Vagina (tissue), 2 donors: ENCODE results near the gene TBCE. TPM values are rescaled to one million over a fixed set of nuclear protein-coding genes. Genes with fewer than 3 reads are reported as not detected.

Experiments
- DNase-seq, 2 donors: peaks; one replicate each; pipeline ENCODE4 v3.0.0-alpha.2; 2017; ENCODE audit errors: extremely low spot score in 2 of 2
- H3K27ac ChIP-seq: fragments of 200-600 bp; sonication (generic); one replicate; pipeline ENCODE4 v1.5.1; 2019
- H3K27me3 ChIP-seq: fragments of 200-600 bp; sonication (generic); one replicate; pipeline ENCODE4 v1.5.1; 2019
- H3K36me3 ChIP-seq, 2 donors: fragments of 200-600 bp; sonication (generic); one replicate each; pipeline ENCODE4 v1.5.1; 2017 to 2019
- H3K4me1 ChIP-seq: fragments of 200-600 bp; sonication (generic); one replicate; pipeline ENCODE4 v1.5.1; 2019
- H3K4me3 ChIP-seq, 2 donors: fragments of 200-600 bp; sonication (generic); 1 replicate in 1 of 2; 2 replicates in 1 of 2; pipeline ENCODE4 v1.5.1; 2016 to 2019
- H3K9me3 ChIP-seq: fragments of 200-600 bp; sonication (generic); one replicate; pipeline ENCODE4 v1.5.1; 2019
- POLR2A ChIP-seq, 2 donors: fragments of 450-650 bp; IDR thresholded peaks; one replicate each; pipeline ENCODE4 v1.6.1; 2017; ENCODE audit warnings: antibody characterized with exemption in 2 of 2, mild to moderate bottlenecking in 2 of 2, moderate library complexity in 2 of 2
- POLR2AphosphoS5 ChIP-seq, 2 donors: sonication (generic); formaldehyde crosslinking; IDR thresholded peaks; one replicate each; pipeline ENCODE4 v1.9.0; 2017; ENCODE audit warnings: antibody characterized with exemption in 2 of 2, mild to moderate bottlenecking in 2 of 2, low read depth in 1 of 2; ENCODE audit not compliant: insufficient read depth in 1 of 2
- intact Hi-C: fragments of 100-400 bp; cut with DNase I; formaldehyde crosslinking; loops from one replicate; pipeline ENCODE4 v1.15.1; 2023
- total RNA-seq: library from RNA; depleted of rRNA; stranded (reverse); fragments of >200 nt; gene quantifications from one replicate; pipeline ENCODE4 v1.2.3, GENCODE V29; 2016
- TF ChIP-seq, protein P1 (sequence below), 3 experiments: fragments of 450-650 bp in 2 of 3; fragments of 200-600 bp in 1 of 3; sonication (generic) in 1 of 3; IDR thresholded peaks; one replicate each; pipeline ENCODE4 v1.5.1; 2017 to 2019; ENCODE audit warnings: antibody characterized with exemption in 3 of 3, mild to moderate bottlenecking in 2 of 3, moderate library complexity in 2 of 3

TBCE gene
- total RNA-seq, 1 donor from 2014 or later = 23.6 TPM

DNA sequence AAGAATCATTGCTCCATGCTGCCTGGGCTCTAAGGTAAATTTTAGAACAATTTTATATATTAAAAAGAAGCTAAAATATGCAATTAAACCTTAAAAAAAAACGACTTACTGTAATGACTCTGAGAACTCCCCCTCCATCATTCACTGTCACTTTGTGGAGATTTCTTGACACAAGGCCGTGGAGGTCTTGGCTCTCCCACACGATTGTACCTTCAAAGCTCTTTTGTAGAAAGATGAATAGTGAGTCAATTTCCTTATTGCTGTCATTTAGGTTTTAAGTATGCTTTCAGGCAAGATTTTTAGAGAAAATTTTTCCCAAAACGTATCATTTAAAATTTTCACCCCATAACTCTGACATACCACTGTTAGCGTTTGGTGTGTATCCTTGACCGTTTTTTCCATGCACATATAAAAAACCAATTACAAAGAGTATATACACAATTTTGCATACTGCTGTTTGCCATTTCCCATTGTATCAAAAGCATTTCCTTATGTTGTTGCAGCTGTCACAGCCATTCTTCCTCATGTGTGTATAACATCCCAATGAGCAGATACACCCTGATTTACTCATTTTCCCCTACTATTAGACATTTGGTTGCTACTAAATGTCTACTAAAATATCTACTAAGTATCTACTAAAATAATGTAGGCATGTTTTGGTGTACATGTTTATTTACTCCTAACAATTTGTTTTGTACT lies 103.7 kb downstream of the TBCE start:
- Histone ChIP-seq H3K27me3 (no peaks in the 10 kb centered on the region), H3K36me3 (peaks cover 0 to 25% of the 10 kb centered on the region in 2 donors), H3K4me3 (no peak overlapping the region), H3K9me3 (no peaks in the 10 kb centered on the region), H3K4me1 (no peaks in the 10 kb centered on the region), H3K27ac (no peak overlapping the region)
- TF ChIP-seq, protein P1, sequence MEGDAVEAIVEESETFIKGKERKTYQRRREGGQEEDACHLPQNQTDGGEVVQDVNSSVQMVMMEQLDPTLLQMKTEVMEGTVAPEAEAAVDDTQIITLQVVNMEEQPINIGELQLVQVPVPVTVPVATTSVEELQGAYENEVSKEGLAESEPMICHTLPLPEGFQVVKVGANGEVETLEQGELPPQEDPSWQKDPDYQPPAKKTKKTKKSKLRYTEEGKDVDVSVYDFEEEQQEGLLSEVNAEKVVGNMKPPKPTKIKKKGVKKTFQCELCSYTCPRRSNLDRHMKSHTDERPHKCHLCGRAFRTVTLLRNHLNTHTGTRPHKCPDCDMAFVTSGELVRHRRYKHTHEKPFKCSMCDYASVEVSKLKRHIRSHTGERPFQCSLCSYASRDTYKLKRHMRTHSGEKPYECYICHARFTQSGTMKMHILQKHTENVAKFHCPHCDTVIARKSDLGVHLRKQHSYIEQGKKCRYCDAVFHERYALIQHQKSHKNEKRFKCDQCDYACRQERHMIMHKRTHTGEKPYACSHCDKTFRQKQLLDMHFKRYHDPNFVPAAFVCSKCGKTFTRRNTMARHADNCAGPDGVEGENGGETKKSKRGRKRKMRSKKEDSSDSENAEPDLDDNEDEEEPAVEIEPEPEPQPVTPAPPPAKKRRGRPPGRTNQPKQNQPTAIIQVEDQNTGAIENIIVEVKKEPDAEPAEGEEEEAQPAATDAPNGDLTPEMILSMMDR (IDR thresholded peaks at IDR 0.05) = no peak
- TF ChIP-seq POLR2A (IDR thresholded peaks at IDR 0.05) = no peak
- TF ChIP-seq POLR2AphosphoS5 (IDR thresholded peaks at IDR 0.05; ENCODE audit: insufficient read depth in 1 of 2, low read depth in 1 of 2) = no peak
- no peak for DNase-seq
- intact Hi-C loops = no loop called here

DNA sequence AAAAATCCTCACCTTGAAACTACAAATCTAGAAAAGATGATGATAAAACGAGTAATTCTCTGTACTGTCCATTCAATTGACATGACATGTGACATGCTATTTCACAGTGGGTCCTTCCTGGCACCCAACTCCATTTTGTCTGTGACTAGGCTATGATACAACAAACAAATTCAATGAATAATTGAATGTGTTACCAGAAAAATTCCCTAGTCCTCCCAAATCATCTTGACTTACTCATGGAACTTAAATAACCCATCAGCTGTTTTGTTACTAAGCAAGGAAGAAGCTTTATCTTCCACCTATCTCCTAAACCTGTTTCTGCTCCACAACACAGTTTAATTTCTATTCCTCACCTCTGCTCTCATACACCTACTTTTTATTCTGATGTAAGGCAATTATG lies 106.6 kb downstream of the TBCE start:
- H3K27me3 ChIP-seq = no peaks in the 10 kb centered on the region
- H3K9me3 ChIP-seq = no peaks in the 10 kb centered on the region
- peaks cover 0 to 39% of the 10 kb centered on the region in 2 donors for H3K36me3 ChIP-seq
- TF ChIP-seq POLR2AphosphoS5 (IDR thresholded peaks at IDR 0.05; ENCODE audit: insufficient read depth in 1 of 2, low read depth in 1 of 2) (no peak), POLR2A (IDR thresholded peaks at IDR 0.05) (no peak)
- TF ChIP-seq, protein P1 (IDR thresholded peaks at IDR 0.05) = no peak
- no peaks in the 10 kb centered on the region for H3K4me1 ChIP-seq
- DNase-seq = no peak
- no peak overlapping the region for H3K27ac ChIP-seq
- intact Hi-C loops = no loop called here
- no peak overlapping the region for H3K4me3 ChIP-seq

DNA sequence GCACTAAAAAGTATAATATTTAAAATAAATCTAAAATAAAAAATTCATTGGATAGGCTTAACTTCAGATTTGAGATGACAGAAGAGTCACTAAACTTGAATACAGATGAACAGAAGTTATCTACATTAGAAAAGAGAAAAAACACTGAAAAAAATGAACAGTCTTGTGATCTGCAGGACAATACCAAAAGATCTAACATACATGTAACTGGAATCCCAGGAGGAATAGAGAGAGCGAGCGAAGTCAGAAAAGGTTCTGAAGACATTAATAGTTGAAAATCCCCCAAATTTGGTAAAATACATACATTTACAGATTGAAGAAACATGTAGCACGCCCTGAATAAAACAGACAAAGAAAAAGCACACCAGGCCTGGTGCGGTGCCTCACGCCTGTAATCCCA lies 115.9 kb downstream of the TBCE start:
- intact Hi-C loops = no loop called here
- H3K36me3 ChIP-seq = peaks cover 0 to 36% of the 10 kb centered on the region in 2 donors

DNA sequence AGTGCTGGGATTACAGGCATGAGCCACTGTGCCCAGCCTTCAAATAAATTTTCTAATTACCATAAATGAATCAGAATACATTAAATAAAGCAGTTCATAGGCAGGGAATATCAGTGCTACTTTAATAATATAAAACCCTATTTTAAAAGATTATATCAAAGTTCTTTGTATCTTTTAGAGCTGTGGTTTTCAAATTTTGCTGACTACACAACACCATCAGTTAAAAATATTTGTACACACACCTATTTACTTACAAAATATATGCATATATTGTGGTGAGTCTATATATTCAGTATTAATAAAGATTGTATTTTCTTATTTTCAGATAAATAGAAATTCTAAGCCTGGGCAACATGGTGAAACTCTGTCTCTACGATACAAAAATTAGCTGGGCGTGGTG lies 118.3 kb downstream of the TBCE start:
- DNase-seq = no peak
- intact Hi-C loops = no loop called here
- TF ChIP-seq POLR2AphosphoS5 (IDR thresholded peaks at IDR 0.05; ENCODE audit: insufficient read depth in 1 of 2, low read depth in 1 of 2) (no peak), POLR2A (IDR thresholded peaks at IDR 0.05) (no peak)
- TF ChIP-seq, protein P1 (IDR thresholded peaks at IDR 0.05) = no peak
- H3K9me3 ChIP-seq = no peaks in the 10 kb centered on the region
- no peak overlapping the region for H3K27ac ChIP-seq
- H3K4me1 ChIP-seq = no peaks in the 10 kb centered on the region
- H3K4me3 ChIP-seq = no peak overlapping the region
- H3K36me3 ChIP-seq = peaks cover 0 to 29% of the 10 kb centered on the region in 2 donors
- no peaks in the 10 kb centered on the region for H3K27me3 ChIP-seq

More for the DNA sequence above, 115.9 kb downstream of the TBCE start:
- no peaks in the 10 kb centered on the region for H3K9me3 ChIP-seq
- DNase-seq = no peak
- no peaks in the 10 kb centered on the region for H3K4me1 ChIP-seq
- H3K27me3 ChIP-seq = no peaks in the 10 kb centered on the region
- TF ChIP-seq POLR2A (IDR thresholded peaks at IDR 0.05) (no peak), POLR2AphosphoS5 (IDR thresholded peaks at IDR 0.05; ENCODE audit: insufficient read depth in 1 of 2, low read depth in 1 of 2) (no peak)
- TF ChIP-seq, protein P1 (IDR thresholded peaks at IDR 0.05) = no peak
- H3K27ac ChIP-seq = no peak overlapping the region
- H3K4me3 ChIP-seq = no peak overlapping the region

DNA sequence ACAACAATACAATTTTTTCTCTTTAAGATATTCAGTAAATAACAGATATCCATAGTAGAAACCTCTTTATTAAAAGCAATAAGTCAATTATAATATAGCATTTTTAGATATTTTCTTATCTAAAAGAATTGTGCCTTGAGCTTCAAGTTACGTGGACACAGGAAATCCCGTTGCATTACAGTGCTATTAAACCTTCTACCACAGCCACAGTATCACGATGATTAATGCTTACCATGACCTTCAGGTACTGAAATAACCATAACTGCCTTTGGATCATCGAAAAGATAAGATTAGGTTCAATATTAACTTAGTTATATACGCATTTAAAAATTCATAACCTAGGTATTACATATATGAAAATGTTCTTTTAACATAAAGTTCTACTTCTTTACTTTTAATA lies 119.1 kb downstream of the TBCE start:
- TF ChIP-seq, protein P1 (IDR thresholded peaks at IDR 0.05) = no peak
- TF ChIP-seq POLR2AphosphoS5 (IDR thresholded peaks at IDR 0.05; ENCODE audit: insufficient read depth in 1 of 2, low read depth in 1 of 2) (no peak), POLR2A (IDR thresholded peaks at IDR 0.05) (no peak)
- no peak overlapping the region for H3K4me3 ChIP-seq
- H3K36me3 ChIP-seq = peaks cover 0 to 29% of the 10 kb centered on the region in 2 donors

More for the DNA sequence above, 119.1 kb downstream of the TBCE start:
- no peaks in the 10 kb centered on the region for H3K4me1 ChIP-seq
- H3K27me3 ChIP-seq = no peaks in the 10 kb centered on the region
- intact Hi-C loops = no loop called here
- no peak overlapping the region for H3K27ac ChIP-seq
- DNase-seq = no peak
- no peaks in the 10 kb centered on the region for H3K9me3 ChIP-seq
